Astrocyte of the spinal cord (primary cell): ENCODE data around the gene LARP6.
A peak's percentile ranks its signal among the peaks of the same experiment; 100 is the strongest.

ENCODE experiments used
- DNase-seq: peaks from one replicate; pipeline ENCODE4 v3.0.0; 2011; ENCODE audit warnings: low read depth, low spot score
- H3K4me3 ChIP-seq: 2 replicates; pipeline ENCODE4 v1.5.1; 2011; ENCODE audit warnings: low read depth, mild to moderate bottlenecking, low read length, moderate library complexity
- CTCF ChIP-seq: IDR thresholded peaks from 2 replicates; pipeline ENCODE4 v1.5.1; 2012; ENCODE audit warnings: low read depth, mild to moderate bottlenecking, low read length, inconsistent platforms
- in situ Hi-C: cut with HindIII; loops from 2 replicates; pipeline ENCODE4 v1.10.0; 2017; ENCODE audit warnings: low sequenced_read_pairs

Gene LARP6

GRCh38 chr15:70802629-70803028 lies 51.3 kb downstream of the LARP6 start:
- no peak overlapping the region for H3K4me3 ChIP-seq
- in situ Hi-C loops = no loop called here
- no peak for TF ChIP-seq CTCF
- DNase-seq = peak; percentile 54

GRCh38 chr15:70801109-70801508 lies 52.8 kb downstream of the LARP6 start:
- H3K4me3 ChIP-seq = no peak overlapping the region
- in situ Hi-C loops = no loop called here
- peak; percentile 35 for DNase-seq
- no peak for TF ChIP-seq CTCF

GRCh38 chr15:70799667-70800450 lies 54.1 kb downstream of the LARP6 start:
- no peak for TF ChIP-seq CTCF
- DNase-seq = peak; percentile 98
- in situ Hi-C loops = no loop called here
- H3K4me3 ChIP-seq = no peak overlapping the region

- no peak overlapping the region for H3K4me3 ChIP-seq
- in situ Hi-C loops = no loop called here
- DNase-seq = no peak
- TF ChIP-seq CTCF = no peak
Observed at GRCh38 chr15:70797464-70797863, 56.5 kb downstream of the LARP6 start.

GRCh38 chr15:70796516-70797310 lies 57.2 kb downstream of the LARP6 start:
- no peak for TF ChIP-seq CTCF
- in situ Hi-C loops = no loop called here
- no peak overlapping the region for H3K4me3 ChIP-seq
- no peak for DNase-seq

- peak; percentile 96 for DNase-seq
- in situ Hi-C loops = no loop called here
- no peak for TF ChIP-seq CTCF
- H3K4me3 ChIP-seq = peak overlapping the region; percentile 4
Observed at GRCh38 chr15:70795311-70795665, 58.7 kb downstream of the LARP6 start.
